HG02970 (cell line): ENCODE measurements around the gene STAC.

Experiments
- ATAC-seq: cut with Tn5 transposase; IDR thresholded peaks from one replicate; pipeline ENCODE4 v1.9.1; 2021; ENCODE audit warnings: mild to moderate bottlenecking, moderate library complexity, moderate number of reproducible peaks; ENCODE audit not compliant: unreplicated experiment, low FRiP score

STAC gene, protein sequence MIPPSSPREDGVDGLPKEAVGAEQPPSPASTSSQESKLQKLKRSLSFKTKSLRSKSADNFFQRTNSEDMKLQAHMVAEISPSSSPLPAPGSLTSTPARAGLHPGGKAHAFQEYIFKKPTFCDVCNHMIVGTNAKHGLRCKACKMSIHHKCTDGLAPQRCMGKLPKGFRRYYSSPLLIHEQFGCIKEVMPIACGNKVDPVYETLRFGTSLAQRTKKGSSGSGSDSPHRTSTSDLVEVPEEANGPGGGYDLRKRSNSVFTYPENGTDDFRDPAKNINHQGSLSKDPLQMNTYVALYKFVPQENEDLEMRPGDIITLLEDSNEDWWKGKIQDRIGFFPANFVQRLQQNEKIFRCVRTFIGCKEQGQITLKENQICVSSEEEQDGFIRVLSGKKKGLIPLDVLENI

DNA sequence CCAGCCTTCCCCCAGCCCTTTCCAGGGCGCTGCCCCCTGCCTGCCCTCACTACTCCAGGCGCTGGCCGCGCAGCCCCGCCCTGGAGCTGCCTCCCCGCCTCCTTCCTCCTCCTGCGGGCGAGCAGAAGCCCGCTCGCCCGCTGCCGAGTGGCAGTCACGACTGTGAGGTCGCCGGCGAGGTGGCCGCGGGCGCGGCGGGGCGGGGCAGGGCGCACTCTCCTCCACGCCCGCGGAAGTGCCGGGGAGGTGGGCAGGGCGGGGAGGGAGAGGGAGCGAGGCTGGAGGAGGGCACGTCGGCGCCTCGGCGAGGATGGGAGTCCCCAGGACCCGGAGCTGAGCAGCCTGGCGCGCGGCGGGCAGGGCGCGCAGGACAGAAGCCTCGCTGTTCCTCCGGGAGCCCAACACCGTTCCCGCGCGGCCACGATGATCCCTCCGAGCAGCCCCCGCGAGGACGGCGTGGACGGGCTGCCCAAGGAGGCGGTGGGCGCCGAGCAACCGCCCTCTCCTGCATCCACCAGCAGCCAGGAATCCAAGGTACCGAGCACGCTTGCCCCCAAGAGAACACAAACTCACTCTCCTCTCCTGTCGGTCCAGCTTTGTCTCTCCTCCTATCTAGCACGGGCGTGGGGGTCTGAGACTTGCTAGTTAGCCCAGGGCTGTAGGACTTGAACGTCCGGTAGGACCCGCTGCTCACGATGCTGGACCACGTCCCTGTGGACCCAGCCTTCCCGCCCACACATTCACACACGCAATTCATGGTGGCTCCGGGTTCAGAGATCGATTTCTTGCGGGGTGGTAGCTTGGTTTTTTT lies at the start of gene STAC:
Gene STAC (plus strand): TSS at position 284 of the 811 bp plus-strand sequence. CDS start 140 bp downstream, at position 424.
- no peak for ATAC-seq

DNA sequence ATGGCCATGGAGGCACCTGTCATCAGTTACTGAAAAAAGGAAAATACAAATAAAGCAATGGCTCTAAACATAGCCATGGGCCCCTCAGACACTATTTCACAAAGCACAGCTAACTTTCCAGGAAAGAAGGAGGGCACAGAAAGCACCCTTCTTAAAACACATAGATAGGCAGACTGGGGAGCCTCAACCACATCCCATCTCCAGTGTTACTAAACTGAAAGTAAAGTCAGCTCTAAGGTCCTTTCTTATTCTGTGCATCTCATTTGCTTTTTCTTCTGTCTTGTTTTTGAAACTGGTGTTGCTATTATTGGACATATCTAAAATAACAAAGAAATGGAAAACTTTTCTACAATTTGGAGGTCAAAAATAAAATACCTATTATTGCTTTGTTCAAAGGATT lies 48.2 kb upstream of the STAC start:
- no peak for ATAC-seq

DNA sequence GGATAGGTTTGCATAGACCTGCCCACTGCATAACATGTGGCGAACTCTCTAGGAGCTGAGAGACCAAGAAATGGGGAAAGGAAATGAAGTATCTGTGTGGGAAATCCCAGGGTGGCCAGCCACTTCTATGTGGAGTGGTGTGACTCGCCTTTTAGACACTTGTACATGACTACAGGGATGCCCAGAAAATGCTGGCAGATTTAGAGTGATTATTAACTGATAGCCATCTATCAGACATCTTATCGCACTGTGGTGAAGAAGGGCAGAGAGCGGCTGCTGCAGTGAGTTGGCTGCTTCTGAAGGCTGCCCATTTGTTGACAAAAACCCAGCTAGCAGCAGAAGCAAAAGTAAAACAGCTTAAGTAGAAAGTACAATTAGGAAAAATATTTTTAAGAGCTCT lies 18.1 kb upstream of the STAC start:
- no peak for ATAC-seq

DNA sequence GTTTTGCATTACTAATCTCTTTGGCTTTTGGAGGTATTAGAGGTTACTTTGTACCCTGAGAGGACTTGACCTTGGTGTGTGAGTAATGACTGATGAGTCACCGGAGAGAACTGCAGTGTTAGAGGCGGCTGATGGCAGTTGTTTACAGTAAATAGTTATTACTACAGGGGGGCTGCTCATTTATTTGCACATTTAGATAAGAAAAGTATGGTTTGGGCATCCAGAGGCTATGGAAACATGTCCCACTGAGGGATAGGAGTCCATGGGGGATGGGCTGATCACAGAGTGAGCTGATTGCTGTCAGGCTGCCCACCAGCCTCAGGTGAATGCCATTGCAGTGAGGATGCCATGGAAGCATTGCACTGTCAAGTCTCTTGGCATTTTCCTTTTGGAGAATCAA lies 17.3 kb upstream of the STAC start:
- ATAC-seq = no peak

DNA sequence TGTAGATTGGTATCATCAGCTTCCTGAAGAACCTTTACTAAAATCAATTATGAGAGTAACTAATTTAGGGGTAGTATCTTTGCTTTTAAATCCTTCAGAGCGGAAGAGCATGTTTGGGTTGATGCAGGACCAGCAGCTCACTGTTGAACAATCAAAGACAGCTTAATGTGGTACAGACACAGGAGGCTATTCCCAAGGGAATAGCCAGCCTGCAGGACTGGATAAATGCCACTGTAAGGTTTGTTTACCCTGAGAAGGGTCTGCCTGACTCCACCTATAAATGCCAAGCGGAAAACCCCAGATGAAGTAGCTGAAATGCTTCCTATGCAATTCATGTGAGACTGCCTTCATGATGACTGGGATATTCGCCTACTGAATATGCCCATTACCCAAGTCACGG lies 16.0 kb upstream of the STAC start:
- no peak for ATAC-seq

DNA sequence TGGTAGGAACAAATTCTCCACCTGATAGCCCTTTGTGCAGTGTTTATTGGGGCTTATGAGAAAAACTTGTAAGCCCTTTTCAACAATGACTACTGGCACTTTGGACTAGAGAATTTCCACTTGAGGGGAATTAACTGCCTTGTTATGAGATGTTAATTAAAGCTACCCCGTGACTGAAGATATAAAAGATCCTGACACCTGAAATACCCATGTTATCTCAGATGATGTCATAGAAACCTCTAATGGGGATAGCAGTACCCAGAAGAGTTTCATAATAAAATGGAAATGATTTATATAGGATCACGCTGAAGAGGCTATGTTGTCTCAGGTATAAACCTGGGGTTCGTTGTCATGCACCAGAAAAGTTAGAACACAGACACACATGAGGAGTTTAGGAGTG lies 14.5 kb upstream of the STAC start:
- no peak for ATAC-seq

DNA sequence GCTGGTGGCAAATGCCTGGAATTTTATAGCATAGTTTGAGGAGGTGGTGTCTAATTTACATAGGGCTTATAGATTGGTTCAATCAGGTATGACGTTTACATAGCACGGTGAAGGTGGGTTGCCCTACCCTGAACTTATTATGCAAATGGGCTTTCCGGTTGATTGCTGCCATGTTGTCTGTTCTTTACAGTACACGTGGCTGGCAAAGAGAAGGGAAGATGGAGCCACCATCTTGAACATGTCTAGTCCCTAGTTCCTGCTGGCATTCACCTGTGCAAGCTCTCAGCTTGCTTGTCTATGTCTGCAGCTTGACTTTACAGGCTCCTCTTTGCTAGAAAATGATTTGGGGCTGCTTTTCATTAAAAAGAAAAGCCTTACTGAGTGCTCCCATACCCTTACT lies 14.0 kb upstream of the STAC start:
- ATAC-seq = no peak

DNA sequence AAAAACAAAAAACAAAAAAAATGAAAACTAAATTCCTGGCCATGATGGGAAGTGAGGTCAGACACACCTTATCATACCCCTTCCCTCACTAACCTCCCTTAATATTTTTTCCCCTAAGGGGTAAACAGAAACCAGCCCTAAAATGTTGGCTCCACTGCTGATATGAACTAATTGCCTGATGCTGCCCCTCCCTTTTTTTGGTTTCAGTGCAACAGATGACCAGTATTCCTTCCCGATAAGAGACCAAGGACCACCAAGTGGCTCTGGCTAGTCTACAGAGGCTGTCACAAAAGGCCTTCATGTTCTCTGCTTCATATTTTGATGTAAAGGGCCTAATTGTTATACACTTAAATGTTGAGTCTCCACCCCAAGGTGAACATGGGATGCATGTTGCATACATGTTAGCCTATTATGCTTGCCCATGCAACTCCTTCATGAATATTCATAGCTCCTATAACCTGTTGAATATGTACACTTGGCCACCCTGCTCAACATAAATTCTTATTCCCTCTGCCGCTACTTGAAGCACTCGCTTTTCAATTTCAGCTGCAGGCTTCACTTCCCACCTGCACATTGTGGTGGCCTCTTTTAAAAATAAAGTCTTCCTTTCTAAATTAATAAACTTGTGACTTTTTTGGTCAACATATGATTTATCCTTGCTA lies 12.3 kb upstream of the STAC start:
- ATAC-seq = no peak

DNA sequence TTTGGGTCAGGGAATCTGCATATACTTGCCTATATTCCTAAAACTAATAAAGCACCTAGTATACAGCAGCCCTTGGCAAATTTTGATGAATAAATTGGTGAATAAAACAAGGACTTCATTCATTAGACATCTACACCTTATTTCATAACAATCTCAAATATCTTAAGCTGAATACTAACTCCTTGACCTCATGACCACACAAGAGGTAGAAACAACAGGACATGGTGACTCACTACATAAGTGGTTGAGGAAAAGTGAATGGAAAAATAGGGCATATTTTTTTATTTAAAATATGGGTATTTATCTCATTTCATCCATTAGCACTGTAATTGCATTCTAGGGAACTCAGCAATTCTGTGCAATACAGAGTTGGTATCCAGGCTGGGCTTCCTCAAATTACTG lies 7.8 kb upstream of the STAC start:
- ATAC-seq = no peak

DNA sequence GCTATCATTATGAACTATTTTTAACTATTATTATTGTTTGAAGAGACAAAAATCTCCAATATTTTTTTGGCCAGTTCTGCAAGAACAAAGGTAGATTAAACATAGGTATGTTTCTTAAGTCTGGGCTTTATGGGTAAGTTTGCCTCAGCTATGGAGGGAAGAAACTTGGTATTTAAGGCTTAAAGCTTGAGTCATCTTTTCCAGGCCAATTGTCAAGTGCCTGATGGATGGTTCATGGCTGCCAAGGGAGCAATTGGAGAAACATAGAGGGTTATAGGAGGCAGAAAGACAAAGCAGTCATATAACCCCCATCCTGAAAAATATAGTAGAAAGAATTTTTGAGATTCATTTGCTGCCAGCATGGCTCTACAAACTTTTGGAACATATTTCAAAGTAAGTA lies 7.2 kb upstream of the STAC start:
- no peak for ATAC-seq

DNA sequence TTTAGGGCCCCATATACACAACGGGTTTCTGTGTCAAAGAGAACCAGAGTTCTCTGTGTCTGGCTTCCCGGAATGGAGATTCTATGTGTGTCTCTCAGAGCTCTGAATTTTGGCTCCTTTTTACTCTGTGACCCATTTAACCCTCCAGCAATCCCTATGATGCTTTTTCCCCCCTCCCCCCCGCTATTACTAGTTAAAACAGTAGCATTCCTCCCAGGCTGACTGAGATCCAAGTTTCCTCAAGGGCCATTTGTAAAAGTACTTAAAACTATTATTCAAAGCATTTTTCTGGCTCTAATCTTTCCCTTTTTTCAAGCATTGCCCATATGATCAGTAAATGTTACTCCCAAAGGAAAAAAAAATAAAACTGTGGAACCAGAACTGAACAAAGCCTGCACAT lies 6.6 kb upstream of the STAC start:
- no peak for ATAC-seq

DNA sequence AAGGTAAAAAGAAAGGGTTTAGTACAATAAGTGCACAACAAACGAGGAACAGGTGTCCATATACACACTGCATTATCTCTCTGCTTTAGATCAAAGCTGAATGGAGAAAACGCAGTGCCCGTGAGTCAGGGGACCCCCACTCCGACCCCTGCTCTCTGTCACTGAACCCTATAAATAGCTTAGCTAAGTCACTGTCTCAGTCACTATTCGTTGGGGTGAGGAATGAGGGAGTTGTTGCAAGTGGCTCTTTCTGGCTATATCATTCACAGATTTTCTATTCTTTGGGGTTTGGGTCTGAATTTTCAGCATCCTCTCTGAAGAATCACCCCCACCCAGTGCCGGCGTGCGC lies 458 bp upstream of the STAC start:
- ATAC-seq = no peak

DNA sequence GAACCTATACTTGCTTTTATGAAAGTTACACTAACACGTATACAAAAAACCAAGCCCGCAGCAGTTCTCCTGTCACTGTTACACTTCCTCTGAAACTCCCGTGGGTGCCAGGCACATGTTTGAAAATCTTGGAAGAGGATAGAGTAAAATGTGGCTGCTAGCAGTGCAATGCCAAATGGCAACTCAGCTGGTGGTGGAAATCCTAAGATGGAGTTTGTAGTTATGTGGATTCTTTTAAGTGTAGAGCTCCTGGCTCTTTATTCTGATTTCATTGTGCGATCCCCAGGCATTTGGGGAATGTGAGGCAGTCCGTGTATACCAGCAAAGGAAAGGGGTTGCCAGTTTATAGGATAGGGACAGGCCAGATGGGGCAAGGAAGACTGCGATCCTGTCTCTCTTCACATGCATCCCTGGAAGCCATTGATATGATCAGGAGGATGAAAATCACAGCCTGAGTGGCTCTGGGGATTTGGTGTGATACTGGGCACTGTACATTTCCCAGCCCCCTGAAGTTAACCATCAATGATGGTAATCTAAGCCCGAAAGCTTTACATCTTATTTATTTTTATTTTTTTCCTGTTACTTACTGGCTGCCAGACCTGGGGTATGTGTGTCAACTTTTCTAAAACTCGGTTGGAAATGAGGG lies 1.1 kb downstream of the STAC start:
- no peak for ATAC-seq

DNA sequence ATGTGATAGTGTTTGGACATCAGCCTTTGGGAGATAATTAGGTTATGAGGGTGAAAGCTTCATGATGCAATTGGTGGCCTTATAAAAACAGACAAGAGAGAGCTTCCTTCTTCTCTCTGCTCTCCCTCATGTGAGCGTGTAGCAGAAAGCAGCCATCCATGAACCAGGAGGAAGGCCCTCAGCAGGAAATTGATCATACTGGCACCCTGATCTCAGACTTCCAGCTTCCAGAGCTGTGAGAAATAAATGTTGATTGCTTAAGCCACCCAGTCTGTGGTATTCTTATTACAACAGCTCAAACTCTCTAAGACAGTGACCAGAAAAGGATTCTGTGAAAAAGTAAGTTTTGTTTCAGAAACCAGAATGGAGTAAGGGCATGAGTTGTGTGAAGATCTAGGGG lies 13.3 kb downstream of the STAC start:
- no peak for ATAC-seq

DNA sequence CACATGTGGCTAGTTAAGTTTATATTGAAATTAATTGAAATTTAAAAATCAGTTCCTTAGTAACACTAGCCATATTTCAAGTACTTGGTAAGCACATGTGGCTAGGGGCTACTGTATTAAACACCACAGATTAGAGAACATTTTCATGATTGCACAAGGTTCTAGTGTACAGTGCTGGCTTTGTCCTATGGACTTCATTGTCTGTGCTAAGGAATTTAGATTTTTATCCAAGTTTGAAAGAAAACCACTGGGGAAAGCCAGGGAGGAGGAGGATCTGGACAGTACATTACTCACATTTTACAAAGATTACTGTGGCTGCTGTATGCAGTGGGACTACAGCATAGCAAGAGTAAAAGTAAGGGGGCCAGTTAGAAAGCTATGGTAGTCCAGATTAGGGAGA lies 13.9 kb downstream of the STAC start:
- no peak for ATAC-seq

DNA sequence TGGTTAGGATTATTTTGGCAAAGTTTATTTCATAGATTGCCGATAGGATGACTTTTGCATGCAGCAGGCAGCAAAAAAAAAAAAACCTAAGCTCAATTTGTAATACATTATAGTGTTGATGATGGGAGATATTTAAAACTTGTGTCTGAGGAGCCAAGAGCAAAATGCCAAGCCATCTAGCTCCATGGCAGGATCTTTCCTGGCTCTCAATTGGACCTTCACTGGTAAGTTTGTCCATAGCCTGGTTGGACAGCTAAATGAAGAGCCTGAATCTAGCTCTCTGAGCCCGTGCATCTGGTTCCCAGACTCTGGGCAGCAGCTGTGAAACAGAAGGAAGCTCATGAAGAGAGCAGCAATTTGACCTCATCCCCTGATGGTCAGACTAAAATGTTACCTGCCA lies 17.5 kb downstream of the STAC start:
- no peak for ATAC-seq

DNA sequence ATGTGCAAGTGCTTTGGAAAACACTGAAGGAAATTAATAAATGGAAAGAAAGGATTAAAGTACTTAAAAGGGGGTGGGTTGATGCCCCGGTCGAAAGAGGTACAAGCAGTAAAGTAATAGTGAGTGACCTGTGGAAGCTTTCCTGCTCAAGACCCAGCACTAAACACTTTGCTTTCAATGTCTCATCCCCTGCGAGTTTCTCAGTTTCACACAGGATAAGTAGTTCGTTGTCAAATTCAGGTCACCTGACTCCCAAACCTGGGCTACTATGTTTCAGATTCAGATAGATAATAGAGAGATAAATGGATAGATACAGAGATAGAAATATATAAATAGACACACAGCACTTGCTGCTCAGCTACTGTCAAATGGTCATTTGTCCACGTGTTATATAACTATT lies 19.6 kb downstream of the STAC start:
- ATAC-seq = no peak

DNA sequence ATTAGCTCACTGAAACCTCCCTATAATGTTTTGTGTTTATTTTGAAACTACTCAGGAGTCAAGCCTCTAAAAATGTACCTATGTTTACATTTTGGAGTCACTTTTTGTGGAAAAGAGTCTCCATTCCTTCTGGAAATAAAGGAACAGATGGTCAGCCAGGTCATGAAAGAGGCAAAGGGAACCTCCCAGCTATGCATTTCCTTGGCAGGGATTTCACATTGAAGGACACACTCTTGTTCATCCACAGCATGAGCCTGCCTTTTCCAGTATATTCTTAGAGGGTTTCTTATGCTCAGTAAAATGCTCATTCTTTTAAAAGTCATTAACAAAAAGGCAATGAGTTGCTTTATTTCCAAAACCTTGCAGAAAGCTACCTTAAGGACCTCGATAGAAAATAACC lies 20.8 kb downstream of the STAC start:
- no peak for ATAC-seq

DNA sequence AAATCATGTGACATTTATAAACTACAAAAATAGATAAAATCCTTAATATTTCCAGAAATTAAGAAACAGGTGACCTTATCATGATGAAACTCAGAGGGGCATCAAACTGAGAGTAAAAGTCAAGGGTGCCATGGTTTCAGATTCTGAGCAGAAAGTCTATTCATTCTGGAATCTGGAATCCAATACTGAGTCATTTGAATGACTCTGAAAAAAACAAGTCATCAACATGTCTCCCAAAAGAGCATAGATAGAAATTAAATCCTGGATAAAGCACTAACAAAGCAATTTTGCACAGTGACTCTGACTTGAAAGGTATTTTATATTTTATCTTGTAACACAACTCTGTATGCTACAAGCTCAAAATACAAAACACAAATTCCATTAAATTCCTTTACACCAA lies 23.4 kb downstream of the STAC start:
- no peak for ATAC-seq

DNA sequence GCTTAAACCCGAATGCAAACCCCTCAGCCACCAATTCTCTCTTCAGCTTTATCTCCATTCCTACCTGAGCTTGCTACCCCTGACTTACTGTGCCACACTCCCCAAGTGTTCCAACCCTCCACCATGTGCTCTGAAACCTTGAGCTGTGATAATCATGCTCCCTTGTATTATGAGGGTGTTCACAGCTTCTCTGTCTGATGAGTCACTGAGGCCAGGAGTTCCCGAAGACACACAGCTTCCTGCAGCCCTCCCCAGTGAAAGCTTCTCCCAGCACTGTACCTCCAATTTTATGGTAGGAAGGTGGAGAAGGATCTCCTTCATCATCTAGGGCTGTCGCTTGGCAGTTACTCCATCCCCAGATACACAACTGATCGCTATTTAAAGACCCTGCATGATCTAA lies 24.9 kb downstream of the STAC start:
- ATAC-seq = no peak

DNA sequence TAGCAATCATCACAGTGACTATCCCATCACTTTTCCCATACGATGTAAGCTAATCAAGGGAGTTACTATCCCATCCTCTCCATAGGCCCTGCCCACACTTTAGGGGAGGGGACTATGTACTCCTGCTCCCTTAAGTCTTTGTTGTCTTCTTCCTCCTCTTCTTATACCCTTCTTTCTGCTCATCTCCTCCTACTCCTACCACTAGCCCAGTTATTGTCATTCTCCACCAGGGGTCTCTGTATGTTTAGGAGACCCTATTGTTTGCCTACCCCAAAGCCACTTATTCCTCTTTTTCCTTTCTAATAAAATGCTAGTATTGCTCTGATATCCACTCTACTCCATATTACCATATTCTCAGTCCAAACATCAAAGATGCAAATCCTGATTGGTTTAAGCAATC lies 27.8 kb downstream of the STAC start:
- ATAC-seq = no peak
